ENCODE data around the gene SNX14.

SNX14 gene

DNA sequence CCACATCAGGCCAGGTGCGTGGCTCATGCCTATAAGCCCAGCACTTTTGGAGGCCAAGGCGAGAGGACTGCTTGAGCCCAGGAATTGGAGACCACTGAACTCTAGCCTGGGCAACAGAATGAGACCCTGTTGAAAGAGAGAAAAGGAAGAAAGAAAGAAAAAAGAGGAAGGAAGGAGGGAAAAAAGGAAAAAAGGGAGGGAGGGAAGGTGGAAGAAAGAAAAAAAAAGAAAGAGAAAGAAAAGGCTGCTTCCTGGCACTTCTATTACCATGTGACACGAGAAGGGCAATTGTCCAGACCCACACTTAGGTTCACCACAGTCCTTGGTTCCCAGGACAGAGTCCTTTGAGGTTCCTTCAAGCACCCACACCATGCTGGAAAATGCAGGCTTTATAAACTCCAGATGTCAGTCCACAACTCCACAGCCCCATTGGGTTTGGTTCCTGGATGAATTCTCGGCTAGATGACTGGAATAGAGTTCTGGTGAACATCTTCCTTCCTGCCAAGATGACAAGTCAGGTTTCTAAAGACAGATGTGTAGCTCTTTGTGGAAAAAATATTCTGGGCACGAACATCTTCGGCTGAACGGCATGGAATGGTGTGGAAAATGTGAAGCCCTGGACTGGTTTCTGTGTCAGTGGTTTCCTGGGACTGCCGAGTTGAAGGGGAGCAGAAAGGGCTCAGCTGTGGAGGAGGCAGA is 111.3 kb downstream of the SNX14 start:
- TF ChIP-seq SIN3A (IDR thresholded peaks at IDR 0.05; ENCODE audit: borderline replicate concordance, insufficient read depth, low read length) = no peak
- TF ChIP-seq POLR2AphosphoS5 (IDR thresholded peaks at IDR 0.05; ENCODE audit: low read depth, low read length) = no peak
- TF ChIP-seq, protein P1, sequence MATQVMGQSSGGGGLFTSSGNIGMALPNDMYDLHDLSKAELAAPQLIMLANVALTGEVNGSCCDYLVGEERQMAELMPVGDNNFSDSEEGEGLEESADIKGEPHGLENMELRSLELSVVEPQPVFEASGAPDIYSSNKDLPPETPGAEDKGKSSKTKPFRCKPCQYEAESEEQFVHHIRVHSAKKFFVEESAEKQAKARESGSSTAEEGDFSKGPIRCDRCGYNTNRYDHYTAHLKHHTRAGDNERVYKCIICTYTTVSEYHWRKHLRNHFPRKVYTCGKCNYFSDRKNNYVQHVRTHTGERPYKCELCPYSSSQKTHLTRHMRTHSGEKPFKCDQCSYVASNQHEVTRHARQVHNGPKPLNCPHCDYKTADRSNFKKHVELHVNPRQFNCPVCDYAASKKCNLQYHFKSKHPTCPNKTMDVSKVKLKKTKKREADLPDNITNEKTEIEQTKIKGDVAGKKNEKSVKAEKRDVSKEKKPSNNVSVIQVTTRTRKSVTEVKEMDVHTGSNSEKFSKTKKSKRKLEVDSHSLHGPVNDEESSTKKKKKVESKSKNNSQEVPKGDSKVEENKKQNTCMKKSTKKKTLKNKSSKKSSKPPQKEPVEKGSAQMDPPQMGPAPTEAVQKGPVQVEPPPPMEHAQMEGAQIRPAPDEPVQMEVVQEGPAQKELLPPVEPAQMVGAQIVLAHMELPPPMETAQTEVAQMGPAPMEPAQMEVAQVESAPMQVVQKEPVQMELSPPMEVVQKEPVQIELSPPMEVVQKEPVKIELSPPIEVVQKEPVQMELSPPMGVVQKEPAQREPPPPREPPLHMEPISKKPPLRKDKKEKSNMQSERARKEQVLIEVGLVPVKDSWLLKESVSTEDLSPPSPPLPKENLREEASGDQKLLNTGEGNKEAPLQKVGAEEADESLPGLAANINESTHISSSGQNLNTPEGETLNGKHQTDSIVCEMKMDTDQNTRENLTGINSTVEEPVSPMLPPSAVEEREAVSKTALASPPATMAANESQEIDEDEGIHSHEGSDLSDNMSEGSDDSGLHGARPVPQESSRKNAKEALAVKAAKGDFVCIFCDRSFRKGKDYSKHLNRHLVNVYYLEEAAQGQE (IDR thresholded peaks at IDR 0.05; ENCODE audit: insufficient read depth in 1 of 2, low read depth in 2 of 2, low read length in 2 of 2) = no peak
- TF ChIP-seq FOXP2 (optimal IDR thresholded peaks at IDR 0.05; ENCODE audit: borderline replicate concordance, extremely low read depth, extremely low read length, insufficient read depth) = no peak
- TF ChIP-seq TAF1 (IDR thresholded peaks at IDR 0.05; ENCODE audit: borderline replicate concordance, insufficient read depth, low read length) = no peak

DNA sequence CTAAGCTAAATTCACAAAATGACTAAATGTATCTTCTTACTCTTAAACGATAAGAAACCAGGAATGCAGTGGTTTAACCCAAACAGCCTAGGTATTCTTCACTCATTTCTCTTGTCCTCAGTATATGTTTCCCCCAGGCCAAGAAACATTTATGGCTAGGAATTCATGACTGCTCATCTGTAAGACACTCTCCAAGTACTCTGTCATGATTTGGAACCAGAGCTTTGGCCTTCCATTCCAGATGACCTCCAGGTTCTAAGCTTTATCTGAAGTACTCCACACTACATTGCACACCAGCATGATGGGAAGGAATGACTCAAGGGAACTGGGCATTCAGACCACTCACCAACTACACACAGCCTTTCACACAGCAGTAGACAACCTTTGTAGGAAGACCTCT is 114.5 kb downstream of the SNX14 start:
- TF ChIP-seq FOXP2 (optimal IDR thresholded peaks at IDR 0.05; ENCODE audit: borderline replicate concordance, extremely low read depth, extremely low read length, insufficient read depth) (no peak), SIN3A (IDR thresholded peaks at IDR 0.05; ENCODE audit: borderline replicate concordance, insufficient read depth, low read length) (no peak), TAF1 (IDR thresholded peaks at IDR 0.05; ENCODE audit: borderline replicate concordance, insufficient read depth, low read length) (no peak), POLR2AphosphoS5 (IDR thresholded peaks at IDR 0.05; ENCODE audit: low read depth, low read length) (no peak)
- TF ChIP-seq, protein P1 (IDR thresholded peaks at IDR 0.05; ENCODE audit: insufficient read depth in 1 of 2, low read depth in 2 of 2, low read length in 2 of 2) = no peak

DNA sequence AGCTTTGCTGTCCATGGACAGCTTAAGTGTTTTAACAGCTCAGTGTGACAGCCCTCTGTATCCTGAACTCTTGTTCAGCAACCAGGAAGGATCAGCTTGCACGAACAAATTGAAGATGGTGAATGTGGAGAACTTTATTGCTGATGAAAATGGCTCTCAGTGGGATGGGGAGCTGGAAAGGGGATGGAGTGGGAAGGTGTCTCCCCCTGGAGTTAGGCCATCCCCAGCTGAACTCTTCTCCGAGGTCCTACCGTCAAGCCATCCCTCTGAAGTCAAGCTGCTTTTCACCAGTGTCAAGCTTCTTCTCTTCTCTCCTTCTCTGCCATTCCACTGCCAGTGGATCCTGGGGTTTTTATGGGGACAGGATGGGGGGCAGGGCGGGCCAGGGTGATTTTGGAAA is 117.1 kb downstream of the SNX14 start:
- TF ChIP-seq SIN3A (IDR thresholded peaks at IDR 0.05; ENCODE audit: borderline replicate concordance, insufficient read depth, low read length) (no peak), TAF1 (IDR thresholded peaks at IDR 0.05; ENCODE audit: borderline replicate concordance, insufficient read depth, low read length) (no peak)

DNA sequence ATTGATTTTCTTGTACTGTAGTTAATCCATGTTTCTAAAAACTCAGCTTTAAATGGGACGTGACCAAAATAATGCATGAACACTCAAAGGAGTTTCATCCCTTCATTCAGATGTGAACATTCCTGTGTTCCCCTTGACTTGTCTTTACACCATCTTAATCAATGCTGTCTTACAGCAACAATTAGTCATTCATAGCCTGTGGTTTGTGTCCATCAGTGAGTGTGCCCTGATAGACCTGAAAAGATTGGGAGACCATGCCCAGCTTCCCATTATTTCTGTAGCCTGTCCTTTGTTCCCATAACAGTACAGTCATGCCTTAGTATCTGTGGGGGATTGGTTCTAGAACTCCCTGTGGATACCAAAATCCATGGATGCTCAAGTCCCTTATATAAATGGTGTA is 119.9 kb downstream of the SNX14 start:
- TF ChIP-seq, protein P1 (IDR thresholded peaks at IDR 0.05; ENCODE audit: insufficient read depth in 1 of 2, low read depth in 2 of 2, low read length in 2 of 2) = no peak
- TF ChIP-seq TAF1 (IDR thresholded peaks at IDR 0.05; ENCODE audit: borderline replicate concordance, insufficient read depth, low read length) (no peak), FOXP2 (optimal IDR thresholded peaks at IDR 0.05; ENCODE audit: borderline replicate concordance, extremely low read depth, extremely low read length, insufficient read depth) (no peak), SIN3A (IDR thresholded peaks at IDR 0.05; ENCODE audit: borderline replicate concordance, insufficient read depth, low read length) (no peak), POLR2AphosphoS5 (IDR thresholded peaks at IDR 0.05; ENCODE audit: low read depth, low read length) (no peak)

DNA sequence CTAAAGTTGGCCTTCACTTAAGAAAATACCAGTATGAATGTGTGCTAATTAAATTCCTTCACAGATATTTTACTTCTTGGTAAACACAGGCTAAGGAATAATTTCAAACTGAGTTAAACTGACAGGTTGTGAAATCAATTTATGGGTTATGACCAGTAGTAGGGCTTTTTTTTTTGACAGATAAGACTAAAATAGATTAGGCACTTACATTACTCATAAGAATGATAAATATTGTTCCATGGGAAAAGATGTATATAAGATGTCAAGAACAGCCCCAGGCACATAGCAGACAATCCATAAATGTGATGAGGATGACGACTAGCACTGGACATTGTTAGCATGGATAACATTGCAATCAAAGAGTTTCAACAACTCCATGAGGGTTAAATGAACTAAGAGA is 120.9 kb downstream of the SNX14 start:
- no peak for TF ChIP-seq FOXP2 (optimal IDR thresholded peaks at IDR 0.05; ENCODE audit: borderline replicate concordance, extremely low read depth, extremely low read length, insufficient read depth)
- TF ChIP-seq POLR2AphosphoS5 (IDR thresholded peaks at IDR 0.05; ENCODE audit: low read depth, low read length) = no peak
- TF ChIP-seq, protein P1 (IDR thresholded peaks at IDR 0.05; ENCODE audit: insufficient read depth in 1 of 2, low read depth in 2 of 2, low read length in 2 of 2) = no peak
- no peak for TF ChIP-seq TAF1 (IDR thresholded peaks at IDR 0.05; ENCODE audit: borderline replicate concordance, insufficient read depth, low read length)
- no peak for TF ChIP-seq SIN3A (IDR thresholded peaks at IDR 0.05; ENCODE audit: borderline replicate concordance, insufficient read depth, low read length)

Data from PFSK-1 (cell line).